T-cell (primary cell): ENCODE results near the gene C1orf159. TPM values are rescaled to one million over a fixed set of nuclear protein-coding genes. Genes with fewer than 3 reads are reported as not detected.

ENCODE experiments used
- total RNA-seq, 35 experiments: library from RNA in 6 of 35; stranded (reverse) in 6 of 35; fragments of 120-200 nt in 1 of 35; gene quantifications; one replicate each; pipeline versions ENCODE4 v1.2.1 to v1.2.4 and lab custom pipeline; 2013 to 2026

The C1orf159 gene
- total RNA-seq, 5 donors from 2014 or later (not counting 1 experiment from before 2014, with no cell fraction given), result 20.4 to 37.7 (median 22.5) TPM

Other genes with a start within 250 kb of the C1orf159 start
- gene SAMD11, start 192.2 kb downstream of the C1orf159 start, total RNA-seq, result under 1 TPM in 3 of 5 donors, not detected in 2; 0.32 to 0.70 (median 0.53) TPM
- 10 to 100 TPM; 58.7 to 92.2 (median 83.4) TPM for gene NOC2L, start 156.8 kb downstream of the C1orf159 start, total RNA-seq
- 10 to 100 TPM; 17.5 to 45.3 (median 37.1) TPM for gene KLHL17, start 155.5 kb downstream of the C1orf159 start, total RNA-seq
- 1 to 10 TPM in 4 of 5 donors, under 1 TPM in 1; 0.30 to 9.9 (median 7.3) TPM for gene PLEKHN1, start 149.6 kb downstream of the C1orf159 start, total RNA-seq
- not detected for gene PERM1, start 134.0 kb downstream of the C1orf159 start, total RNA-seq
- gene HES4, start 116.0 kb downstream of the C1orf159 start, total RNA-seq, result 10 to 100 TPM in 1 of 5 donors, 1 to 10 TPM in 4; 1.5 to 11.9 (median 2.6) TPM
- 10 to 100 TPM; 29.1 to 69.8 (median 48.5) TPM for gene ISG15, start 102.6 kb downstream of the C1orf159 start, total RNA-seq
- gene AGRN, start 96.0 kb downstream of the C1orf159 start, total RNA-seq, result 10 to 100 TPM in 2 of 5 donors, 1 to 10 TPM in 3; 6.0 to 16.3 (median 9.9) TPM
- gene RNF223, start 41.8 kb downstream of the C1orf159 start, total RNA-seq, result not detected
- 1 to 10 TPM in 1 of 5 donors, under 1 TPM in 3, not detected in 1; 0.26 to 1.0 (median 0.47) TPM for gene TTLL10, start 57.8 kb upstream of the C1orf159 start, total RNA-seq
- gene TNFRSF18, start 90.5 kb upstream of the C1orf159 start, total RNA-seq, result 10 to 100 TPM in 4 of 5 donors, 1 to 10 TPM in 1; 6.4 to 20.5 (median 13.3) TPM
- 10 to 100 TPM; 15.1 to 35.4 (median 17.8) TPM for gene TNFRSF4, start 98.1 kb upstream of the C1orf159 start, total RNA-seq
- gene SDF4, start 115.9 kb upstream of the C1orf159 start, total RNA-seq, result 100 to 1,000 TPM in 4 of 5 donors, 10 to 100 TPM in 1; 98.6 to 151 (median 141) TPM
- gene B3GALT6, start 116.1 kb upstream of the C1orf159 start, total RNA-seq, result 10 to 100 TPM in 4 of 5 donors, 1 to 10 TPM in 1; 10.0 to 30.4 (median 25.1) TPM
- gene C1QTNF12, start 130.6 kb upstream of the C1orf159 start, total RNA-seq, result 1 to 10 TPM; 2.8 to 4.2 (median 4.0) TPM
- gene UBE2J2, start 157.8 kb upstream of the C1orf159 start, total RNA-seq, result 10 to 100 TPM; 60.8 to 89.8 (median 83.6) TPM
- 10 to 100 TPM in 4 of 5 donors, 1 to 10 TPM in 1; 9.5 to 15.3 (median 11.1) TPM for gene SCNN1D, start 164.3 kb upstream of the C1orf159 start, total RNA-seq
- 100 to 1,000 TPM in 2 of 5 donors, 10 to 100 TPM in 3; 63.0 to 107 (median 99.8) TPM for gene ACAP3, start 191.8 kb upstream of the C1orf159 start, total RNA-seq
- 10 to 100 TPM; 16.7 to 26.4 (median 22.6) TPM for gene PUSL1, start 192.5 kb upstream of the C1orf159 start, total RNA-seq
- 100 to 1,000 TPM; 161 to 200 (median 182) TPM for gene INTS11, start 208.6 kb upstream of the C1orf159 start, total RNA-seq
- 10 to 100 TPM; 15.8 to 35.8 (median 29.9) TPM for gene CPTP, start 208.7 kb upstream of the C1orf159 start, total RNA-seq
- 1 to 10 TPM; 1.6 to 2.3 (median 2.1) TPM for gene TAS1R3, start 215.2 kb upstream of the C1orf159 start, total RNA-seq
- 10 to 100 TPM; 43.6 to 70.4 (median 64.9) TPM for gene DVL1, start 233.3 kb upstream of the C1orf159 start, total RNA-seq
- 1 to 10 TPM in 4 of 5 donors, under 1 TPM in 1; 0.99 to 6.8 (median 1.9) TPM for gene MXRA8, start 242.5 kb upstream of the C1orf159 start, total RNA-seq